Mucosa of stomach (tissue), 1 donor: ENCODE data around the gene PPM1M.

ENCODE experiments used
- H3K27me3 ChIP-seq: one replicate; pipeline ENCODE4 v1.7.0; 2013; ENCODE audit warnings: mild to moderate bottlenecking, low read length; ENCODE audit not compliant: control insufficient read depth, insufficient read depth
- H3K36me3 ChIP-seq: one replicate; pipeline ENCODE4 v1.7.0; 2013; ENCODE audit warnings: low read length; ENCODE audit not compliant: control insufficient read depth, insufficient read depth
- H3K4me1 ChIP-seq: one replicate; pipeline ENCODE4 v1.7.0; 2013; ENCODE audit warnings: mild to moderate bottlenecking, low read length; ENCODE audit not compliant: control insufficient read depth, insufficient read depth
- H3K4me3 ChIP-seq: one replicate; pipeline ENCODE4 v1.7.0; 2013; ENCODE audit warnings: low read length
- H3K9ac ChIP-seq: one replicate; pipeline ENCODE4 v1.7.0; 2013; ENCODE audit warnings: mild to moderate bottlenecking, low read length, moderate library complexity
- H3K9me3 ChIP-seq: one replicate; pipeline ENCODE4 v1.7.0; 2013; ENCODE audit warnings: mild to moderate bottlenecking, low read length, moderate library complexity; ENCODE audit not compliant: control insufficient read depth
- donor health status: Pancreatic carcinoma.

PPM1M gene

GRCh38 chr3:52227117-52227516, 18.4 kb upstream of the PPM1M start:
- no peaks in the 10 kb centered on the region for H3K9me3 ChIP-seq
- H3K9ac ChIP-seq, result no peak overlapping the region
- H3K36me3 ChIP-seq, result peaks cover 17% of the 10 kb centered on the region
- H3K27me3 ChIP-seq, result no peaks in the 10 kb centered on the region
- H3K4me1 ChIP-seq, result no peaks in the 10 kb centered on the region
- H3K4me3 ChIP-seq, result no peak overlapping the region

GRCh38 chr3:52227766-52228165, 17.8 kb upstream of the PPM1M start:
- Histone ChIP-seq H3K27me3 (no peaks in the 10 kb centered on the region), H3K4me3 (no peak overlapping the region), H3K9me3 (no peaks in the 10 kb centered on the region), H3K36me3 (peaks cover 17% of the 10 kb centered on the region), H3K9ac (no peak overlapping the region), H3K4me1 (no peaks in the 10 kb centered on the region)

GRCh38 chr3:52228266-52228665, 17.3 kb upstream of the PPM1M start:
- peaks cover 17% of the 10 kb centered on the region for H3K36me3 ChIP-seq

GRCh38 chr3:52228751-52229291, 16.7 kb upstream of the PPM1M start:
- Histone ChIP-seq H3K4me3 (no peak overlapping the region), H3K9ac (no peak overlapping the region), H3K9me3 (no peaks in the 10 kb centered on the region), H3K36me3 (peaks cover 17% of the 10 kb centered on the region), H3K27me3 (no peaks in the 10 kb centered on the region), H3K4me1 (no peaks in the 10 kb centered on the region)

More at GRCh38 chr3:52228266-52228665, 17.3 kb upstream of the PPM1M start:
- Histone ChIP-seq H3K4me1 (no peaks in the 10 kb centered on the region), H3K4me3 (no peak overlapping the region), H3K27me3 (no peaks in the 10 kb centered on the region), H3K9ac (no peak overlapping the region), H3K9me3 (no peaks in the 10 kb centered on the region)

GRCh38 chr3:52229656-52230055, 15.9 kb upstream of the PPM1M start:
- no peaks in the 10 kb centered on the region for H3K4me1 ChIP-seq
- no peak overlapping the region for H3K4me3 ChIP-seq
- no peak overlapping the region for H3K9ac ChIP-seq
- H3K36me3 ChIP-seq, result peaks cover 23% of the 10 kb centered on the region
- H3K27me3 ChIP-seq, result no peaks in the 10 kb centered on the region
- no peaks in the 10 kb centered on the region for H3K9me3 ChIP-seq

GRCh38 chr3:52230461-52230860, 15.1 kb upstream of the PPM1M start:
- H3K4me3 ChIP-seq, result no peak overlapping the region
- no peaks in the 10 kb centered on the region for H3K27me3 ChIP-seq
- no peak overlapping the region for H3K9ac ChIP-seq
- no peaks in the 10 kb centered on the region for H3K9me3 ChIP-seq
- H3K36me3 ChIP-seq, result peaks cover 23% of the 10 kb centered on the region
- no peaks in the 10 kb centered on the region for H3K4me1 ChIP-seq

- H3K9me3 ChIP-seq, result no peaks in the 10 kb centered on the region
- H3K9ac ChIP-seq, result no peak overlapping the region
- H3K4me1 ChIP-seq, result no peaks in the 10 kb centered on the region
- H3K36me3 ChIP-seq, result peaks cover 23% of the 10 kb centered on the region
- no peak overlapping the region for H3K4me3 ChIP-seq
- H3K27me3 ChIP-seq, result no peaks in the 10 kb centered on the region
Measured at GRCh38 chr3:52230889-52231499, 14.6 kb upstream of the PPM1M start.

GRCh38 chr3:52231502-52232278, 13.9 kb upstream of the PPM1M start:
- Histone ChIP-seq H3K9ac (no peak overlapping the region), H3K36me3 (peaks cover 23% of the 10 kb centered on the region), H3K4me1 (peaks cover 6% of the 10 kb centered on the region), H3K9me3 (no peaks in the 10 kb centered on the region), H3K27me3 (no peaks in the 10 kb centered on the region), H3K4me3 (no peak overlapping the region)

- H3K4me3 ChIP-seq, result no peak overlapping the region
- peaks cover 14% of the 10 kb centered on the region for H3K4me1 ChIP-seq
- peaks cover 23% of the 10 kb centered on the region for H3K36me3 ChIP-seq
- H3K9ac ChIP-seq, result no peak overlapping the region
- no peaks in the 10 kb centered on the region for H3K27me3 ChIP-seq
- H3K9me3 ChIP-seq, result no peaks in the 10 kb centered on the region
Measured at GRCh38 chr3:52232279-52233107, 13.1 kb upstream of the PPM1M start.

GRCh38 chr3:52233108-52233591, 12.4 kb upstream of the PPM1M start:
- Histone ChIP-seq H3K9ac (no peak overlapping the region), H3K27me3 (no peaks in the 10 kb centered on the region), H3K36me3 (peaks cover 23% of the 10 kb centered on the region), H3K9me3 (no peaks in the 10 kb centered on the region), H3K4me1 (peaks cover 20% of the 10 kb centered on the region), H3K4me3 (no peak overlapping the region)

- peaks cover 24% of the 10 kb centered on the region for H3K4me1 ChIP-seq
- H3K9me3 ChIP-seq, result no peaks in the 10 kb centered on the region
- H3K4me3 ChIP-seq, result no peak overlapping the region
- H3K27me3 ChIP-seq, result no peaks in the 10 kb centered on the region
- H3K36me3 ChIP-seq, result peaks cover 21% of the 10 kb centered on the region
- no peak overlapping the region for H3K9ac ChIP-seq
Measured at GRCh38 chr3:52233968-52234367, 11.6 kb upstream of the PPM1M start.
